Prostate gland (tissue), 2 donors: ENCODE results near the gene PVALB. TPM values are rescaled to one million over a fixed set of nuclear protein-coding genes. Genes with fewer than 3 reads are reported as not detected.
"Not testable (repeated sequence)": the region's sequence is repeated elsewhere in the genome, so short reads cannot be mapped to it uniquely, and the experiment has no call there.

ENCODE experiments used
- DNase-seq: peaks from one replicate; pipeline ENCODE4 v3.0.0-alpha.2; 2019; ENCODE audit warnings: low spot score
- H3K27ac ChIP-seq, 2 donors: fragments of 200-600 bp; sonication (generic); 2 replicates each; pipeline ENCODE4 v1.5.1; 2017 to 2019
- H3K27me3 ChIP-seq: fragments of 200-600 bp; sonication (generic); replicated peaks from 2 replicates; pipeline ENCODE4 v1.5.1; 2019; ENCODE audit not compliant: insufficient read depth
- H3K36me3 ChIP-seq, 2 donors: fragments of 200-600 bp; sonication (generic); 1 replicate in 1 of 2; 2 replicates in 1 of 2; pipeline versions ENCODE4 v1.5.1 to v1.8.1; 2017 to 2019
- H3K4me1 ChIP-seq: fragments of 200-600 bp; sonication (generic); replicated peaks from 2 replicates; pipeline ENCODE4 v1.5.1; 2019
- H3K4me3 ChIP-seq, 2 donors: fragments of 200-600 bp; sonication (generic); 2 replicates each; pipeline ENCODE4 v1.5.1; 2017 to 2019
- H3K9me3 ChIP-seq: fragments of 200-600 bp; sonication (generic); 2 replicates; pipeline ENCODE4 v1.5.1; 2017
- POLR2A ChIP-seq: fragments of 450-650 bp; IDR thresholded peaks from one replicate; pipeline ENCODE4 v1.6.1; 2016; ENCODE audit warnings: antibody characterized with exemption, mild to moderate bottlenecking
- POLR2AphosphoS5 ChIP-seq: sonication (generic); formaldehyde crosslinking; IDR thresholded peaks from one replicate; pipeline ENCODE4 v1.6.1; 2017; ENCODE audit warnings: antibody characterized with exemption
- WGBS: methylation state at CpG from one replicate; pipeline ENCODE4 v1.1.5; 2018; 5-methylcytosine and 5-hydroxymethylcytosine counted together
- intact Hi-C: fragments of 100-400 bp; cut with DNase I; formaldehyde crosslinking; loops from one replicate; pipeline ENCODE4 v1.14.2; 2022
- total RNA-seq, 2 donors: library from RNA; depleted of rRNA; stranded (reverse); fragments of >200 nt; gene quantifications; one replicate each; pipeline ENCODE4 v1.1.0, GENCODE V29; 2016
- TF ChIP-seq, protein P1 (sequence below), 4 experiments: fragments of 200-600 bp in 2 of 4; fragments of 450-650 bp in 2 of 4; sonication (generic) in 2 of 4; IDR thresholded peaks; 1 replicate in 3 of 4; 2 replicates in 1 of 4; pipeline ENCODE4 v1.5.1; 2016 to 2019; ENCODE audit warnings: antibody characterized with exemption in 4 of 4, mild to moderate bottlenecking in 2 of 4, moderate library complexity in 2 of 4

PVALB gene
- total RNA-seq, 2 donors from 2014 or later: 3.1 TPM; not detected in 1

DNA sequence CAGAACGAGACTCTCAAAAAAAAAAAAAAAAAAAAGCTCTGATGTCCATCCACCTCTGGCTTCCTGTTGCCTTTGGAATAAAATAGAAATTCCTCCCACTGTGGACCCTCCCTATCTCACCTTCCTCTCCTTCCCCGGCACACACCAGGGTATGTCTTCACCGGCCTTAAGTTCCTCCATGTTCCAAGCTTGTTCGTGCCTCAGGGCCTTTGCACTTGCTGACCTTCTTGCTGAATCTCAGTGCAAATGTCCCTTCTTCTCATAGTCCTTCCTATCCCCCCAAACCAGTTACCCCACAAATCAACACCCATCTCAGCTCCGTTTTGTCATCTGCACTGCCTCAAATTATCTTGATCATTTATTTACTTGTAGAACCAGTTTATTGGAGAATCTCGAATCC is 61.5 kb downstream of the PVALB start:
- Histone ChIP-seq H3K36me3 (no peaks in the 10 kb centered on the region), H3K9me3 (no peaks in the 10 kb centered on the region), H3K27me3 (peaks cover 3% of the 10 kb centered on the region), H3K4me1 (no peaks in the 10 kb centered on the region), H3K27ac (no peak overlapping the region), H3K4me3 (no peak overlapping the region)
- 73% methylated on average over 6 of the region's 6 CpGs for WGBS
- intact Hi-C loops: no loop called here
- TF ChIP-seq, protein P1, sequence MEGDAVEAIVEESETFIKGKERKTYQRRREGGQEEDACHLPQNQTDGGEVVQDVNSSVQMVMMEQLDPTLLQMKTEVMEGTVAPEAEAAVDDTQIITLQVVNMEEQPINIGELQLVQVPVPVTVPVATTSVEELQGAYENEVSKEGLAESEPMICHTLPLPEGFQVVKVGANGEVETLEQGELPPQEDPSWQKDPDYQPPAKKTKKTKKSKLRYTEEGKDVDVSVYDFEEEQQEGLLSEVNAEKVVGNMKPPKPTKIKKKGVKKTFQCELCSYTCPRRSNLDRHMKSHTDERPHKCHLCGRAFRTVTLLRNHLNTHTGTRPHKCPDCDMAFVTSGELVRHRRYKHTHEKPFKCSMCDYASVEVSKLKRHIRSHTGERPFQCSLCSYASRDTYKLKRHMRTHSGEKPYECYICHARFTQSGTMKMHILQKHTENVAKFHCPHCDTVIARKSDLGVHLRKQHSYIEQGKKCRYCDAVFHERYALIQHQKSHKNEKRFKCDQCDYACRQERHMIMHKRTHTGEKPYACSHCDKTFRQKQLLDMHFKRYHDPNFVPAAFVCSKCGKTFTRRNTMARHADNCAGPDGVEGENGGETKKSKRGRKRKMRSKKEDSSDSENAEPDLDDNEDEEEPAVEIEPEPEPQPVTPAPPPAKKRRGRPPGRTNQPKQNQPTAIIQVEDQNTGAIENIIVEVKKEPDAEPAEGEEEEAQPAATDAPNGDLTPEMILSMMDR (IDR thresholded peaks at IDR 0.05): no peak
- TF ChIP-seq POLR2AphosphoS5 (no peak), POLR2A (no peak)
- DNase-seq: no peak

DNA sequence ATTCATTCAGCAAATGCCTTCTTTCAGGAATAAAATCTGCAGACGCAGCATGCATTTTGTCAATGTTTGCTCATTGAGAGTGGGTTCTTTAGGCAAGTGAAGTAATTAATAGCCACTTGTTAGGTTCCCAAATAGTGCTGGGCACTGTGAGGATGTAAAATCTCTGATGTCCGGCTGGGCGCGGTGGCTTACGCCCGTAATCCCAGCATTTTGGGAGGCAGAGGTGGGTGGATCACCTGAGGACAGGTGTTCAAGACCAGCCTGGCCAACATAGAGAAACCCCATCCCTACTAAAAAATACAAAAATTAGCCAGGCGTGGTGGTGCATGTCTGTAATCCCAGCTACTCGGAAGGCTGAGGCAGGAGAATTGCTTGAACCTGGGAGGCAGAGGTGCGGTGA is 62.0 kb downstream of the PVALB start:
- H3K4me3 ChIP-seq, H3K9me3 ChIP-seq, H3K36me3 ChIP-seq, H3K4me1 ChIP-seq, H3K27ac ChIP-seq, DNase-seq, intact Hi-C loops, H3K27me3 ChIP-seq: not testable (repeated sequence)
- 87% methylated on average over 9 of the region's 9 CpGs for WGBS

DNA sequence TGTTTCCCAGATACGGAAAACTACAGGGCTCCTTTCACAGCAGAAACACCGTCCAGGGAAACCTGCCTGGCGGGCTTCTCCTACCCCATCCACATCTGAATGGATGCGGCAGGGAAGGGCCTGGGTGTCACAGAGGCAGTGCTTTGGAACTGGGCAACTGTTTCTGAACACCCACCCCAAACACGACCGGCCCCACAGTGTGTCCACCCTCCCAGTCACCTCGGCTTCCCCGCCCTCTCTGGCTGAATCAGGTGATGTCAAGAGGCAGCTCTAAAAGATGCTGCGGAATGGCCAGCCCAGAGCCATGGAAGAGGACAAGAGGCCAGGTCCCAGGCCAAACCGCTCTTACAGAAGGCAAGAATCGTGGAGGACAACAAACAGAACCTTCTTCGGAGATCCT is 62.9 kb downstream of the PVALB start:
- TF ChIP-seq POLR2A: no peak
- TF ChIP-seq, protein P1 (IDR thresholded peaks at IDR 0.05): no peak
- TF ChIP-seq POLR2AphosphoS5: no peak
- 74% methylated on average over 12 of the region's 12 CpGs for WGBS
- Histone ChIP-seq H3K27ac (no peak overlapping the region), H3K4me3 (no peak overlapping the region), H3K27me3 (peaks cover 3% of the 10 kb centered on the region), H3K4me1 (no peaks in the 10 kb centered on the region), H3K36me3 (no peaks in the 10 kb centered on the region), H3K9me3 (no peaks in the 10 kb centered on the region)
- no peak for DNase-seq
- intact Hi-C loops: no loop called here

DNA sequence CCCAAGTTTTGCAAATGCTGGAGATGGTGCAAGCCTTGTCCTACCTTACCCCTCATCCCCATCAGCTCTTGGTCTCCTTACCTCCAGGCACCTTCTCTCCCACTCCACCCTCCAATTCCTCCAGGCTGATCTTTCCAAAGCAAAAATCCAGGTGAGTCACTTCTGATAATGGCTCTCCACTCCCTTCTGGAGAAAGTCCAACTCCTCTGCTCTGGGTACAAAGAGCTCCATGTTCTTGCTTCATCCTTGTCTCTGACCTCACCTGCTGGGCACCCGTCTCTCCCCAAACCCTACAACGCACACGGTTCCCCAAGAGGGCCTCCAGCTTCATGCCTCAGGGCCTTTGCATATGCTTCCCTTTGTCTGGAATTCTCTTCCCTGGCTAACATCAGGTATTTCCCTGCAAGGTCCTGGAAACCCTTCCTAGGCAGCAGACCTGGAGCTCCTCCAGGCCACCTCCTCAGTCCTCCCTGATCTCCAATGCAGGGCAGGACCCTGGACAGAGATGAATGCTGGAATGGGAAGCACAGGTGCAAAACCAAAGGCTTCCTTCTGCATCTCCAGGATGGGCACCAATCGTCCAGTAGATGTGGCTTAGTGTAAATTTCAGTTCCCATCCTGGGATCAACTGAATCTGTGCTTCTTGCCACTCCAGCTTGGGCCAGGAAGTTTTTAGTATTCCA is 63.6 kb downstream of the PVALB start:
- TF ChIP-seq POLR2AphosphoS5 (no peak), POLR2A (no peak)
- TF ChIP-seq, protein P1 (IDR thresholded peaks at IDR 0.05): no peak
- intact Hi-C loops: no loop called here
- whole genome bisulfite sequencing: 67% methylated on average over 4 of the region's 4 CpGs

More for the DNA sequence above, 63.6 kb downstream of the PVALB start:
- H3K4me1 ChIP-seq: no peaks in the 10 kb centered on the region
- no peak overlapping the region for H3K4me3 ChIP-seq
- H3K36me3 ChIP-seq: no peaks in the 10 kb centered on the region
- H3K27ac ChIP-seq: no peak overlapping the region
- peaks cover 3% of the 10 kb centered on the region for H3K27me3 ChIP-seq
- no peak for DNase-seq
- no peaks in the 10 kb centered on the region for H3K9me3 ChIP-seq

Other genes starting within 250 kb of the PVALB start
- gene CACNG2, start 113.3 kb downstream of the PVALB start, total RNA-seq: not detected
- gene IFT27, start 40.9 kb downstream of the PVALB start, total RNA-seq: 10 to 100 TPM; 16.5 to 26.4 TPM
- 1 to 10 TPM in 1 of 2 donors, under 1 TPM in 1; 0.91 to 3.5 TPM for gene NCF4, start 44.0 kb upstream of the PVALB start, total RNA-seq
- gene CSF2RB, start 96.6 kb upstream of the PVALB start, total RNA-seq: 1 to 10 TPM; 1.1 to 3.2 TPM
- gene TST, start 202.4 kb upstream of the PVALB start, total RNA-seq: 10 to 100 TPM; 38.1 to 58.1 TPM
- gene MPST, start 202.7 kb upstream of the PVALB start, total RNA-seq: 100 to 1,000 TPM; 136 to 192 TPM
- gene KCTD17, start 234.7 kb upstream of the PVALB start, total RNA-seq: 10 to 100 TPM in 1 of 2 donors, 1 to 10 TPM in 1; 7.8 to 32.4 TPM